Measurements from ENCODE around the gene KRTAP3-3.

KRTAP3-3 gene

GRCh38 chr17:41013181-41013580 is 19.2 kb upstream of the KRTAP3-3 start:
- Histone ChIP-seq H3K9me3 (ENCODE audit: control insufficient read depth, low read length) (no peaks in the 10 kb centered on the region), H3K4me2 (ENCODE audit: low read length) (no peak overlapping the region)
- TF ChIP-seq, protein P1, sequence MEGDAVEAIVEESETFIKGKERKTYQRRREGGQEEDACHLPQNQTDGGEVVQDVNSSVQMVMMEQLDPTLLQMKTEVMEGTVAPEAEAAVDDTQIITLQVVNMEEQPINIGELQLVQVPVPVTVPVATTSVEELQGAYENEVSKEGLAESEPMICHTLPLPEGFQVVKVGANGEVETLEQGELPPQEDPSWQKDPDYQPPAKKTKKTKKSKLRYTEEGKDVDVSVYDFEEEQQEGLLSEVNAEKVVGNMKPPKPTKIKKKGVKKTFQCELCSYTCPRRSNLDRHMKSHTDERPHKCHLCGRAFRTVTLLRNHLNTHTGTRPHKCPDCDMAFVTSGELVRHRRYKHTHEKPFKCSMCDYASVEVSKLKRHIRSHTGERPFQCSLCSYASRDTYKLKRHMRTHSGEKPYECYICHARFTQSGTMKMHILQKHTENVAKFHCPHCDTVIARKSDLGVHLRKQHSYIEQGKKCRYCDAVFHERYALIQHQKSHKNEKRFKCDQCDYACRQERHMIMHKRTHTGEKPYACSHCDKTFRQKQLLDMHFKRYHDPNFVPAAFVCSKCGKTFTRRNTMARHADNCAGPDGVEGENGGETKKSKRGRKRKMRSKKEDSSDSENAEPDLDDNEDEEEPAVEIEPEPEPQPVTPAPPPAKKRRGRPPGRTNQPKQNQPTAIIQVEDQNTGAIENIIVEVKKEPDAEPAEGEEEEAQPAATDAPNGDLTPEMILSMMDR (IDR thresholded peaks at IDR 0.05) = no peak

GRCh38 chr17:41012326-41013120 is 18.6 kb upstream of the KRTAP3-3 start:
- Histone ChIP-seq H3K4me1 (no peaks in the 10 kb centered on the region), H2AFZ (no peak overlapping the region), H3K4me3 (ENCODE audit: low read depth, low read length) (no peak overlapping the region), H3K4me2 (ENCODE audit: low read length) (no peak overlapping the region), H3K36me3 (ENCODE audit: control insufficient read depth, insufficient read depth, low read length) (no peaks in the 10 kb centered on the region), H3K9me3 (ENCODE audit: control insufficient read depth, low read length) (no peaks in the 10 kb centered on the region), H3K79me2 (no peaks in the 10 kb centered on the region), H3K27me3 (ENCODE audit: control insufficient read depth, insufficient read depth, low read length) (no peaks in the 10 kb centered on the region), H3K27ac (no peak overlapping the region), H3K9ac (no peak overlapping the region)
- TF ChIP-seq, protein P1 (IDR thresholded peaks at IDR 0.05) = no peak

More at GRCh38 chr17:41013181-41013580, 19.2 kb upstream of the KRTAP3-3 start:
- no peaks in the 10 kb centered on the region for H3K79me2 ChIP-seq
- no peaks in the 10 kb centered on the region for H3K36me3 ChIP-seq (ENCODE audit: control insufficient read depth, insufficient read depth, low read length)
- no peaks in the 10 kb centered on the region for H3K4me1 ChIP-seq
- H3K9ac ChIP-seq = no peak overlapping the region
- no peak overlapping the region for H3K4me3 ChIP-seq (ENCODE audit: low read depth, low read length)
- H3K27me3 ChIP-seq (ENCODE audit: control insufficient read depth, insufficient read depth, low read length) = no peaks in the 10 kb centered on the region
- H3K27ac ChIP-seq = no peak overlapping the region
- no peak overlapping the region for H2AFZ ChIP-seq

- Histone ChIP-seq H3K9me3 (ENCODE audit: control insufficient read depth, low read length) (no peaks in the 10 kb centered on the region), H3K4me3 (ENCODE audit: low read depth, low read length) (no peak overlapping the region), H3K79me2 (no peaks in the 10 kb centered on the region), H3K36me3 (ENCODE audit: control insufficient read depth, insufficient read depth, low read length) (no peaks in the 10 kb centered on the region), H3K4me2 (ENCODE audit: low read length) (no peak overlapping the region), H3K27ac (no peak overlapping the region), H3K27me3 (ENCODE audit: control insufficient read depth, insufficient read depth, low read length) (no peaks in the 10 kb centered on the region), H3K4me1 (no peaks in the 10 kb centered on the region), H2AFZ (no peak overlapping the region), H3K9ac (no peak overlapping the region)
- TF ChIP-seq, protein P1 (IDR thresholded peaks at IDR 0.05) = no peak
Measured at GRCh38 chr17:41010441-41010840, 16.5 kb upstream of the KRTAP3-3 start.

DNA sequence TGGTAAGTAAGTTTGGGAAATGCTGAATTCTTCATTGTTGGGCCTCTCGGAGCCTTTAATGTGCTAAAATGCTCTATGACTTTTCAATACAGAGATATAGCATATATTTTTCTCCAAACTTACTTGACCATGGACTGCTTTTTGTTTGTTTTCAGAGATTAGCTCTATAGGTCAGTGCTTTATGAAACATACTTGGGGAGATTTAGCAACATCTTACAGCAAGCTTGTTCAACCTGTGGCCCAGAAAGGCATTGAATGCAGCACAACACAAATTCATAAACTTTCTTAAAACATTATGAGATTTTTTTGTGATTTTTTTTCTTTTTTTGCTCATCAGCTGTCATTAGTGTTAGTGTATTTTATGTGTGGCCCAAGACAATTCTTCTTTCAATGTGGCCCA is 16.0 kb upstream of the KRTAP3-3 start:
- Histone ChIP-seq H3K27ac (no peak overlapping the region), H3K4me3 (ENCODE audit: low read depth, low read length) (no peak overlapping the region), H3K9ac (no peak overlapping the region), H3K36me3 (ENCODE audit: control insufficient read depth, insufficient read depth, low read length) (no peaks in the 10 kb centered on the region), H3K79me2 (no peaks in the 10 kb centered on the region), H3K4me2 (ENCODE audit: low read length) (no peak overlapping the region), H2AFZ (no peak overlapping the region), H3K9me3 (ENCODE audit: control insufficient read depth, low read length) (no peaks in the 10 kb centered on the region), H3K27me3 (ENCODE audit: control insufficient read depth, insufficient read depth, low read length) (no peaks in the 10 kb centered on the region), H3K4me1 (no peaks in the 10 kb centered on the region)
- TF ChIP-seq, protein P1 (IDR thresholded peaks at IDR 0.05) = no peak

DNA sequence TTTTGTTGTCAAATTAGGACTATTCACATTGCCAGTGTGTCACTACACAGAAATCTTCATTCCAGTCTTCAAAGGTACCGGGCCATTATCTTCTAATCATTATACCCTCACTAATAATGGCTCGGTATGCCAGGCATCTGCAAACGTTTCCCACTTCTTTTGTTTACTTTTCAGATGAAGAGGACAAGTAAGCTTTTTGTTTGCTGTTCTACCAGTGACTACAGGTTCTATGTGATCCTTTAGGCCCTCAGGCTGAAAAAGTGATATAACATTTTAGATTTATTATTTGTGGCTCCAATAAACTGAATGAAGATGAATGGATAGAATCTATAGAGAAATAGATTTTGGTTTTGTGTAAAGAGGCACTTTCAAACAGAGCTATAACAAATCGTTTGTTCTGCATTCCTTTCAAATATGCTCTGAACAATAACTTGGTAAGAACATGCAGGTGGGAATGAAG is 15.4 kb upstream of the KRTAP3-3 start:
- H3K4me1 ChIP-seq = no peaks in the 10 kb centered on the region
- no peaks in the 10 kb centered on the region for H3K27me3 ChIP-seq (ENCODE audit: control insufficient read depth, insufficient read depth, low read length)
- H2AFZ ChIP-seq = no peak overlapping the region
- no peak overlapping the region for H3K4me3 ChIP-seq (ENCODE audit: low read depth, low read length)
- H3K36me3 ChIP-seq (ENCODE audit: control insufficient read depth, insufficient read depth, low read length) = no peaks in the 10 kb centered on the region
- no peaks in the 10 kb centered on the region for H3K9me3 ChIP-seq (ENCODE audit: control insufficient read depth, low read length)
- H3K9ac ChIP-seq = no peak overlapping the region
- no peak overlapping the region for H3K27ac ChIP-seq
- H3K4me2 ChIP-seq (ENCODE audit: low read length) = no peak overlapping the region
- TF ChIP-seq, protein P1 (IDR thresholded peaks at IDR 0.05) = no peak
- H3K79me2 ChIP-seq = no peaks in the 10 kb centered on the region
